K562 (cell line): Measurements from ENCODE around the gene ANAPC4. TPM values are rescaled to one million over a fixed set of nuclear protein-coding genes. Genes with fewer than 3 reads are reported as not detected.

Experiments used
- ATAC-seq: fragments of 200-7000 bp; cut with Tn5 transposase; 3 replicates; pipeline ENCODE4 v1.9.1; 2020; ENCODE audit warnings: moderate library complexity
- Bru-seq: library from RNA; stranded (reverse); fragments of 400-500 nt; gene quantifications from one replicate; lab custom pipeline; 2021; lab: Mats Ljungman, UMichigan
- BruChase-seq, 2 experiments: library from RNA; stranded (reverse); fragments of 400-500 nt; gene quantifications; one replicate each; lab custom pipeline; 2021; lab: Mats Ljungman, UMichigan
- BruUV-seq: library from RNA; stranded (reverse); fragments of 400-500 nt; replicated peaks from 2 replicates; lab custom pipeline; 2021; lab: Mats Ljungman, UMichigan
- CTCF ChIA-PET: fragments of 300-600 bp; formaldehyde crosslinking; extraction: SDS; loops from one replicate; lab custom pipeline; 2021; ENCODE audit warnings: low intra/inter-chr PET ratio; lab: Yijun Ruan, JAX
- POLR2A ChIA-PET: fragments of 300-600, 350-650 bp; sonication (Branson Sonifier 250); formaldehyde crosslinking; extraction: SDS; loops from one replicate; lab custom pipeline; 2021; ENCODE audit warnings: antibody characterized with exemption, inconsistent platforms; lab: Yijun Ruan, JAX
- DNase-seq, 4 experiments: peaks; one replicate each; pipeline versions ENCODE4 v3.0.0 to v3.0.0-alpha.2; 2011 to 2018; ENCODE audit warnings: low spot score in 3 of 4, mixed read lengths in 3 of 4; ENCODE audit errors: extremely low read depth in 1 of 4
- FAIRE-seq: peaks from 2 replicates; lab custom pipeline; 2011; peaks lifted over from hg19 to GRCh38; lab: Jason Lieb, UNC
- H2AFZ ChIP-seq: 2 replicates; pipeline ENCODE4 v1.6.0; 2011; ENCODE audit warnings: low read depth, low read length, control low read depth, inconsistent platforms
- H3K27ac ChIP-seq: fragments of 200-600 bp; 3 replicates; pipeline ENCODE4 v1.8.0; 2011; ENCODE audit warnings: low read depth, mild to moderate bottlenecking, control low read depth, inconsistent platforms, low read length, moderate library complexity, mixed read lengths; ENCODE audit errors: extremely low read depth
- H3K27me3 ChIP-seq, 2 experiments: fragments of 300-600 bp in 1 of 2; 2 replicates in 1 of 2; 3 replicates in 1 of 2; pipeline versions ENCODE4 v1.6.0 to v1.8.0; 2011; ENCODE audit warnings: inconsistent platforms in 2 of 2, low read length in 2 of 2, mild to moderate bottlenecking in 1 of 2, mixed read lengths in 1 of 2, moderate library complexity in 1 of 2; ENCODE audit not compliant: control insufficient read depth in 2 of 2, insufficient read depth in 2 of 2
- H3K36me3 ChIP-seq: fragments of 300-600 bp; 3 replicates; pipeline ENCODE4 v1.8.0; 2011; ENCODE audit warnings: mild to moderate bottlenecking, low read length, inconsistent platforms; ENCODE audit not compliant: control insufficient read depth, insufficient read depth
- H3K4me1 ChIP-seq, 2 experiments: fragments of 200-600 bp in 1 of 2; replicated peaks in 1 of 2; 2 replicates in 1 of 2; 3 replicates in 1 of 2; pipeline versions ENCODE4 v1.5.1 to v1.8.0; 2011; ENCODE audit warnings: inconsistent platforms in 2 of 2, low read length in 2 of 2, mild to moderate bottlenecking in 1 of 2, mixed read lengths in 1 of 2, moderate library complexity in 1 of 2; ENCODE audit not compliant: control insufficient read depth in 2 of 2, insufficient read depth in 2 of 2
- H3K4me2 ChIP-seq: 2 replicates; pipeline ENCODE4 v1.6.1; 2011; ENCODE audit warnings: low read length, control low read depth, inconsistent platforms, mixed read lengths; ENCODE audit not compliant: insufficient read depth
- H3K4me3 ChIP-seq: fragments of 200-600 bp; sonication (generic), shearing (Covaris generic); 2 replicates; pipeline ENCODE4 v1.5.1; 2016; ENCODE audit warnings: control low read depth, inconsistent platforms
- H3K79me2 ChIP-seq: fragments of 200-600 bp; 3 replicates; pipeline ENCODE4 v1.8.0; 2011; ENCODE audit warnings: low read length, inconsistent platforms; ENCODE audit not compliant: control insufficient read depth, insufficient read depth
- H3K9ac ChIP-seq, 2 experiments: 2 replicates each; pipeline versions ENCODE4 v1.6.0 to v1.6.1; 2011; ENCODE audit warnings: low read depth in 2 of 2, low read length in 2 of 2, control low read depth in 1 of 2, inconsistent platforms in 1 of 2, mild to moderate bottlenecking in 1 of 2, mixed read lengths in 1 of 2; ENCODE audit not compliant: insufficient read depth in 1 of 2
- H3K9me1 ChIP-seq: one replicate; pipeline ENCODE4 v1.6.0; 2011; ENCODE audit warnings: inconsistent platforms, mild to moderate bottlenecking, low read length, moderate library complexity; ENCODE audit not compliant: control insufficient read depth, insufficient read depth
- H3K9me3 ChIP-seq: replicated peaks from 2 replicates; pipeline ENCODE4 v1.5.1; 2011; ENCODE audit warnings: low read depth, low read length, inconsistent platforms; ENCODE audit not compliant: control insufficient read depth, insufficient read depth
- H4K20me1 ChIP-seq: replicated peaks from 2 replicates; pipeline ENCODE4 v1.6.1; 2011; ENCODE audit warnings: low read length, inconsistent platforms, mixed read lengths; ENCODE audit not compliant: control insufficient read depth, insufficient read depth
- ILF3 ChIP-seq: fragments of 450-650 bp; IDR thresholded peaks from 2 replicates; pipeline ENCODE4 v1.6.1; 2018; ENCODE audit warnings: antibody characterized with exemption, mild to moderate bottlenecking, moderate library complexity, borderline replicate concordance
- SIN3A ChIP-seq, 2 experiments: fragments of 150-350 bp in 1 of 2; IDR thresholded peaks; 2 replicates each; pipeline ENCODE4 v1.6.1; 2011 to 2016; ENCODE audit warnings: borderline replicate concordance in 2 of 2, low read depth in 2 of 2, low read length in 2 of 2, mild to moderate bottlenecking in 2 of 2, moderate library complexity in 2 of 2; ENCODE audit not compliant: control insufficient read depth in 1 of 2
- SP1 ChIP-seq: sonication (generic); formaldehyde crosslinking; IDR thresholded peaks from 2 replicates; pipeline ENCODE4 v1.8.1; 2022; ENCODE audit warnings: mild to moderate bottlenecking, missing genetic modification reagents
- ZNF695 ChIP-seq: fragments of 450-650 bp; formaldehyde crosslinking; IDR thresholded peaks from 2 replicates; pipeline ENCODE4 v1.4.0; 2020; ENCODE audit warnings: mild to moderate bottlenecking, moderate library complexity
- WGBS: fragments of 100-300 bp; shearing (Covaris generic); methylation state at CpG from one replicate; pipeline ENCODE4 v1.1.6; 2016; ENCODE audit warnings: low coverage, mixed read lengths; ENCODE audit not compliant: insufficient coverage; ENCODE audit errors: missing lambda C conversion rate; 5-methylcytosine and 5-hydroxymethylcytosine counted together
- in situ Hi-C: fragments of 300-500 bp; cut with MboI; formaldehyde crosslinking; loops from 4 replicates; pipeline ENCODE4 v1.15.0; 2018; ENCODE audit warnings: inconsistent platforms, mixed read lengths
- intact Hi-C: fragments of 100-400 bp; cut with micrococcal nuclease; formaldehyde crosslinking; loops from 2 replicates; pipeline ENCODE4 v1.14.2; 2022
- long read RNA-seq, 3 experiments: library from polyadenylated mRNA in 2 of 3; library from RNA in 1 of 3; unstranded in 2 of 3; stranded (forward) in 1 of 3; transcript quantifications; one replicate each; pipeline ENCODE4 v2.0.0, GENCODE V29; 2019 to 2022
- polyA minus RNA-seq, 3 experiments: library from RNA; depleted of rRNA, polyadenylated mRNA; stranded (reverse); fragments of >200 nt; gene quantifications; 2 replicates each; pipeline ENCODE4 v1.2.3, GENCODE V29; 2011
- polyA plus RNA-seq, 8 experiments: library from polyadenylated mRNA; depleted of rRNA in 4 of 8; stranded (reverse) in 5 of 8; unstranded in 3 of 8; fragments of >200 nt; fragmentation: Nextera tagmentation in 2 of 8; fragmentation: Illumina TruSeq in 1 of 8; extraction: Ambion mirVana in 2 of 8; extraction: Trizol in 1 of 8; gene quantifications; 2 replicates each; pipeline versions ENCODE4 v1.2.1 to v1.2.3, GENCODE V29; 2011 to 2014; ENCODE audit warnings: inconsistent platforms in 1 of 8, missing spikeins in 1 of 8
- total RNA-seq, 7 experiments: library from RNA; depleted of rRNA in 6 of 7; stranded (reverse); fragments of >200 nt in 6 of 7; fragmentation: Illumina TruSeq in 2 of 7; extraction: Trizol in 2 of 7; gene quantifications; 2 replicates each; pipeline versions ENCODE4 v1.2.1 to v1.2.3, GENCODE V29; 2011 to 2021; ENCODE audit warnings: low replicate concordance in 1 of 7
- TF ChIP-seq, protein P1 (sequence below): fragments of 150-350 bp; IDR thresholded peaks from 2 replicates; pipeline ENCODE4 v1.6.1; 2014; ENCODE audit warnings: low read depth, mild to moderate bottlenecking, low read length, borderline replicate concordance

The ANAPC4 gene, protein sequence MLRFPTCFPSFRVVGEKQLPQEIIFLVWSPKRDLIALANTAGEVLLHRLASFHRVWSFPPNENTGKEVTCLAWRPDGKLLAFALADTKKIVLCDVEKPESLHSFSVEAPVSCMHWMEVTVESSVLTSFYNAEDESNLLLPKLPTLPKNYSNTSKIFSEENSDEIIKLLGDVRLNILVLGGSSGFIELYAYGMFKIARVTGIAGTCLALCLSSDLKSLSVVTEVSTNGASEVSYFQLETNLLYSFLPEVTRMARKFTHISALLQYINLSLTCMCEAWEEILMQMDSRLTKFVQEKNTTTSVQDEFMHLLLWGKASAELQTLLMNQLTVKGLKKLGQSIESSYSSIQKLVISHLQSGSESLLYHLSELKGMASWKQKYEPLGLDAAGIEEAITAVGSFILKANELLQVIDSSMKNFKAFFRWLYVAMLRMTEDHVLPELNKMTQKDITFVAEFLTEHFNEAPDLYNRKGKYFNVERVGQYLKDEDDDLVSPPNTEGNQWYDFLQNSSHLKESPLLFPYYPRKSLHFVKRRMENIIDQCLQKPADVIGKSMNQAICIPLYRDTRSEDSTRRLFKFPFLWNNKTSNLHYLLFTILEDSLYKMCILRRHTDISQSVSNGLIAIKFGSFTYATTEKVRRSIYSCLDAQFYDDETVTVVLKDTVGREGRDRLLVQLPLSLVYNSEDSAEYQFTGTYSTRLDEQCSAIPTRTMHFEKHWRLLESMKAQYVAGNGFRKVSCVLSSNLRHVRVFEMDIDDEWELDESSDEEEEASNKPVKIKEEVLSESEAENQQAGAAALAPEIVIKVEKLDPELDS
- total RNA-seq (2011; cell fraction: chromatin; rRNA removed; ENCODE audit: low replicate concordance): 45.0 and 132 TPM in 2 replicates
- 21.7 and 27.0 TPM in 2 replicates for total RNA-seq (2011; cell fraction: nucleolus; rRNA removed)
- total RNA-seq (2011; cell fraction: nucleoplasm; rRNA removed): 46.1 and 73.2 TPM in 2 replicates
- total RNA-seq (2014; rRNA removed): 22.0 and 24.8 TPM in 2 replicates
- total RNA-seq (2014; rRNA removed; fragmentation: Illumina TruSeq; extraction: Trizol): 44.8 and 55.0 TPM in 2 replicates
- 38.5 and 45.3 TPM in 2 replicates for total RNA-seq (2015; rRNA removed; fragmentation: Illumina TruSeq; extraction: Trizol)
- 29.6 and 32.2 TPM in 2 replicates for total RNA-seq (2021)
- 33.2 and 42.8 TPM in 2 replicates for polyA plus RNA-seq (2011; rRNA removed)
- polyA plus RNA-seq (2011; cell fraction: cytosol; rRNA removed): 3.7 and 9.3 TPM in 2 replicates
- polyA plus RNA-seq (2011; cell fraction: nucleus; rRNA removed): 50.2 and 75.1 TPM in 2 replicates
- polyA plus RNA-seq (2012): 21.9 and 22.3 TPM in 2 replicates
- 39.2 and 47.0 TPM in 2 replicates for polyA plus RNA-seq (2014; fragmentation: Illumina TruSeq; extraction: Trizol)
- 10 to 100 TPM; 23.9 to 30.3 TPM for polyA plus RNA-seq (2014; fragmentation: Nextera tagmentation; extraction: Ambion mirVana)
- polyA plus RNA-seq (2014; rRNA removed): 29.0 and 31.9 TPM in 2 replicates
- 33.4 and 40.3 TPM in 2 replicates for polyA minus RNA-seq (2011; rRNA and poly(A)+ RNA removed)
- polyA minus RNA-seq (2011; cell fraction: cytosol; rRNA and poly(A)+ RNA removed): 10.6 and 12.2 TPM in 2 replicates
- 26.8 and 41.8 TPM in 2 replicates for polyA minus RNA-seq (2011; cell fraction: nucleus; rRNA and poly(A)+ RNA removed)
- Bru-seq, nascent RNA: percentile 83 among the genes with signal in this experiment
- BruChase-seq, experiment 1, labeled RNA remaining after a 2-hour chase: percentile 89 among the genes with signal in this experiment
- BruChase-seq, experiment 2, labeled RNA remaining after a 6-hour chase: percentile 93 among the genes with signal in this experiment
- long read RNA-seq, experiment 1, transcript ANAPC4-210 (29 exons, 2,599 nt): minor isoform, 10 of 193 reads
- long read RNA-seq, experiment 1, transcript ANAPC4-201 (29 exons, 2,685 nt): major isoform, 108 of 193 reads
- long read RNA-seq, experiment 1, partial matches to known transcripts: 32 of 193 reads
- long read RNA-seq, experiment 1, other reads (novel, unspliced or antisense): 42 of 193 reads
- long read RNA-seq, experiment 2, partial matches to known transcripts: 10 of 24 reads
- long read RNA-seq, experiment 2, other reads (novel, unspliced or antisense): 10 of 24 reads
- long read RNA-seq, experiment 3, transcript ANAPC4-201 (29 exons, 2,685 nt): major isoform, 15 of 39 reads
- long read RNA-seq, experiment 3, transcript ANAPC4-210 (29 exons, 2,599 nt): minor isoform, 6 of 39 reads
- long read RNA-seq, experiment 3, partial matches to known transcripts: 11 of 39 reads
- long read RNA-seq, experiment 3, other reads (novel, unspliced or antisense): 7 of 39 reads

DNA sequence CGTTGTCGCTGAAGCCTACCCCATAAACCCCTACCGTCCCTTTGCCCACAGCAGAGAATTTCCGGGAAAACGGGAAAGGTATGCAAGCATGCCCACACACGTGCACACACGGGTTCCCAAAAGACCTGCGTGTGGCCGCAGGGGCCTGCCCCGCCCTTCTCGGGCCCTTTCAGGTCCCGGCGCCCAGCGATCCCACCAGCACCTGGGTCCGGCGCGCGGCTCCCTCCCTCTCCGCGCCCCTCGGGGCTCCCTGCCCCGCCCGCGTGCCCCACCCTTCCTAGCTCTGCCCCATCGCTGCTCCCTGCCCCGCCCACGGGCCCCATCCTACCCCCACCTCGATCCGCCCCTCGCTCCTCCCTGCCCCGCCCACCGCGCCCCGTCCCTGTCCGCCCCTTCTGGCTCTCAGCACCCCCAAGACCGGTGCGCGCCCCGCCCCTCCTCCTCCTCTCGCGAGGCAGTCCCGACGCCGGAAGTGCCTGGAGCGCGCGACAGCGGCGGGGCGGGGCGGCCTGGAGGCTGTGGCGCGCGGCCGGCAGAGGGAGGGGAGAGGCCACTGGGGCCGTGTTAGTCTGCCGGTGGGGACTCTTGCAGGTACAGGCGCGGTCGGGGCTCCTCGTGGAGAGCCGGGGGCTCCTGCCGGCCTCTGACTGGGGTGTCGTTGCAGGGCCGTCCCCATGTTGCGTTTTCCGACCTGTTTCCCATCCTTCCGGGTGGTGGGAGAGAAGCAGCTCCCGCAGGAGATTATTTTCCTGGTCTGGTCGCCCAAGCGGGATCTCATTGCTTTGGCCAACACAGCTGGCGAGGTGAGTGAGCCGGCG lies at the start of gene ANAPC4:
TSS of gene ANAPC4 (plus strand) at position 510 of the 818 bp plus-strand sequence. CDS start at position 675, 165 bp downstream.
- 0% methylated on average over 22 of the region's 74 CpGs for WGBS
- FAIRE-seq (peak; percentile 82), ATAC-seq (peak; percentile 95), DNase-seq (peak; percentile 97 to 99 (median 99))
- Histone ChIP-seq H3K4me1 (peaks cover 17% of the 10 kb centered on the region in 2 experiments; a peak in 4 of 5 replicates), H3K9me3 (peaks cover 4% of the 10 kb centered on the region; the same call in 1 of the 2 replicates), H3K4me3 (peak within 1 kb of the TSS; percentile 69), H3K27me3 (no peaks in the 10 kb centered on the region), H3K27ac (peak within 1 kb of the TSS; percentile 72), H2AFZ (peak within 1 kb of the TSS; percentile 98), H4K20me1 (no peaks in the 10 kb centered on the region), H3K9ac (peak within 1 kb of the TSS; percentile 77 to 94), H3K36me3 (peaks cover 31% of the 10 kb centered on the region), H3K4me2 (peak within 1 kb of the TSS; percentile 95), H3K79me2 (peaks cover 33% of the 10 kb centered on the region), H3K9me1 (peaks cover 3% of the 10 kb centered on the region)
- POLR2A ChIA-PET: interaction anchor here (0.6 kb wide), 1 partner anchor 142 kb away, joined by 8 read pairs; no protein-coding TSS in a partner anchor
- CTCF ChIA-PET: no interaction called here
- no TSS peak for BruUV-seq
- intact Hi-C loops (loop anchor here (5.0 kb wide), 1 partner anchor 65 kb away; the partner anchor contains the start of gene ZCCHC4), in situ Hi-C loops (loop anchor here (10.0 kb wide), 1 partner anchor 392 kb away; no protein-coding TSS in a partner anchor)
- TF ChIP-seq SP1 (CRISPR knock-in tag): peak; percentile 70; the same call in 1 of the 2 replicates
- TF ChIP-seq ZNF695 (CRISPR knock-in tag): no peak
- TF ChIP-seq ILF3: no peak
- TF ChIP-seq SIN3A (IDR thresholded peaks at IDR 0.05; ENCODE audit: borderline replicate concordance in 2 of 2, control insufficient read depth in 1 of 2, low read depth in 2 of 2, low read length in 2 of 2): peak; percentile 62 to 63; a peak in 2 of 4 replicates
- TF ChIP-seq, protein P1, sequence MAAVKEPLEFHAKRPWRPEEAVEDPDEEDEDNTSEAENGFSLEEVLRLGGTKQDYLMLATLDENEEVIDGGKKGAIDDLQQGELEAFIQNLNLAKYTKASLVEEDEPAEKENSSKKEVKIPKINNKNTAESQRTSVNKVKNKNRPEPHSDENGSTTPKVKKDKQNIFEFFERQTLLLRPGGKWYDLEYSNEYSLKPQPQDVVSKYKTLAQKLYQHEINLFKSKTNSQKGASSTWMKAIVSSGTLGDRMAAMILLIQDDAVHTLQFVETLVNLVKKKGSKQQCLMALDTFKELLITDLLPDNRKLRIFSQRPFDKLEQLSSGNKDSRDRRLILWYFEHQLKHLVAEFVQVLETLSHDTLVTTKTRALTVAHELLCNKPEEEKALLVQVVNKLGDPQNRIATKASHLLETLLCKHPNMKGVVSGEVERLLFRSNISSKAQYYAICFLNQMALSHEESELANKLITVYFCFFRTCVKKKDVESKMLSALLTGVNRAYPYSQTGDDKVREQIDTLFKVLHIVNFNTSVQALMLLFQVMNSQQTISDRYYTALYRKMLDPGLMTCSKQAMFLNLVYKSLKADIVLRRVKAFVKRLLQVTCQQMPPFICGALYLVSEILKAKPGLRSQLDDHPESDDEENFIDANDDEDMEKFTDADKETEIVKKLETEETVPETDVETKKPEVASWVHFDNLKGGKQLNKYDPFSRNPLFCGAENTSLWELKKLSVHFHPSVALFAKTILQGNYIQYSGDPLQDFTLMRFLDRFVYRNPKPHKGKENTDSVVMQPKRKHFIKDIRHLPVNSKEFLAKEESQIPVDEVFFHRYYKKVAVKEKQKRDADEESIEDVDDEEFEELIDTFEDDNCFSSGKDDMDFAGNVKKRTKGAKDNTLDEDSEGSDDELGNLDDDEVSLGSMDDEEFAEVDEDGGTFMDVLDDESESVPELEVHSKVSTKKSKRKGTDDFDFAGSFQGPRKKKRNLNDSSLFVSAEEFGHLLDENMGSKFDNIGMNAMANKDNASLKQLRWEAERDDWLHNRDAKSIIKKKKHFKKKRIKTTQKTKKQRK: no peak
